ENCODE data around the gene PPM1D.

DNA sequence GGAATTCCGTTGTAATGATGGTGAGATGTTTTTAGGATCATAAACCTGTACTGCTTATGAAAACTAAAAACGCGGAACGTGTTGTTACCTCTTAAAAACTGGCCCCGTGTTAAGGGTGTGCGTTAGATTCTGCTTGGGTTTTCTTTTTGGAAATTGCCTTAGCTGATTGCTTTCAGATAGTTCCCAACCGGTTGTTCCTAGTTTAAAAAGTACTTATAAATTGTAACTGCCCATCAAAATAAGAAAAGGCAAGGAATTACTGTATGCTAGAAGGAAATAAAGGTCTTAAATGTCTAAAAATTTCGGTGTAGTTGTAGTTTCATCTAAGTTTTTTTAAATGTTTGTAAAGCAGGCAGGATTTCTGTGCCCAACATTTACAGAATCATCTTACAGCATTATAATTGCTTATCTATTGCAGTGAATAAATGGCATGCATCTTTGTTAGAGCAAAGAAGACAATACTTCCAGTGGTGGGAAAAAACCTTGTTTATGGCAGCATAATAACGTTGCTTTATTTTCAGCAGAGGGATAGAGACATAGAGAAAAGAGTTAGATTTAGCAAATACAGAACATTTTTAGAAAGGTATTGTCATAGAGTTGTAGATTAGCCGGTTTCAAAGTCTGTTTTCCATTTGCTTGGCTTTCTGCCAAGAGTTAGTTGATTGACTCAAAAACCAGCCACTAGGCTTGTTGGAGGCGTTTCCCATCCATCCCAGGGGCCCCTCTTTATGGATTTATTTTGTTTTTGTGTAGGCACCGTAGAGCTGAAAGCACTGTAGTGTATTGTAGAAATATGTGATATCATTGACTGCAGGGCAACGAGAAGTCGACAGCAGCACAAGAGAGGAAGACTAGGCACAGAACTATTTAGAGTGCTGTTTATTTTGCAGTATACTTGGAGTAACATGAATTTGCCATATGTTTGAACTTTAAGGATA, 1.7 kb downstream of the PPM1D start:
- TF ChIP-seq POLR2A (IDR thresholded peaks at IDR 0.05) = peak in 1 of 2 donors; percentile 36
- peak in 1 of 2 donors; percentile 90 for TF ChIP-seq EP300 (IDR thresholded peaks at IDR 0.05)
